HepG2 (cell line): ENCODE measurements around the gene SRP72. TPM values are rescaled to one million over a fixed set of nuclear protein-coding genes. Genes with fewer than 3 reads are reported as not detected.

Experiments used
- ARHGAP35 ChIP-seq: sonication (generic); formaldehyde crosslinking; IDR thresholded peaks from 2 replicates; pipeline ENCODE4 v1.9.0; 2022; ENCODE audit warnings: mild to moderate bottlenecking, inconsistent platforms, moderate library complexity, missing genetic modification reagents, borderline replicate concordance
- HMG20A ChIP-seq: IDR thresholded peaks from 2 replicates; pipeline ENCODE4 v1.6.1; 2016; ENCODE audit warnings: borderline replicate concordance
- NFYB ChIP-seq: sonication (generic); formaldehyde crosslinking; IDR thresholded peaks from 2 replicates; pipeline ENCODE4 v1.4.0; 2020; ENCODE audit warnings: missing genetic modification reagents
- RARA ChIP-seq: IDR thresholded peaks from 2 replicates; pipeline ENCODE4 v1.6.1; 2016; ENCODE audit warnings: missing genetic modification reagents, missing compliant biosample characterization
- REL ChIP-seq: sonication (generic); formaldehyde crosslinking; conservative IDR thresholded peaks from 2 replicates; pipeline ENCODE4 v1.8.0; 2022; ENCODE audit warnings: mild to moderate bottlenecking, missing genetic modification reagents, moderate library complexity
- TEAD3 ChIP-seq: optimal IDR thresholded peaks from 2 replicates; pipeline ENCODE3; 2016; ENCODE audit warnings: borderline replicate concordance
- ZC3H13 ChIP-seq: sonication (generic); formaldehyde crosslinking; IDR thresholded peaks from 2 replicates; pipeline ENCODE4 v1.8.1; 2023; ENCODE audit warnings: mild to moderate bottlenecking, missing genetic modification reagents, moderate library complexity
- ZFP36 ChIP-seq: fragments of 150-350 bp; IDR thresholded peaks from 2 replicates; pipeline ENCODE4 v1.6.1; 2018; ENCODE audit warnings: borderline replicate concordance, low read length, low read depth; ENCODE audit not compliant: partially characterized antibody
- ZKSCAN8 ChIP-seq: IDR thresholded peaks from 2 replicates; pipeline ENCODE4 v1.6.1; 2016; ENCODE audit warnings: borderline replicate concordance, missing genetic modification reagents, missing compliant biosample characterization
- ZNF17 ChIP-seq: sonication (generic); formaldehyde crosslinking; IDR thresholded peaks from 2 replicates; pipeline ENCODE4 v1.5.0; 2020; ENCODE audit warnings: mild to moderate bottlenecking, missing genetic modification reagents
- ZNF891 ChIP-seq: sonication (generic); formaldehyde crosslinking; IDR thresholded peaks from 2 replicates; pipeline ENCODE4 v1.5.0; 2020; ENCODE audit warnings: mild to moderate bottlenecking, missing genetic modification reagents
- polyA plus RNA-seq, 8 experiments: library from polyadenylated mRNA; depleted of rRNA in 3 of 8; stranded (reverse) in 7 of 8; unstranded in 1 of 8; fragments of >200 nt; fragmentation: Illumina TruSeq in 4 of 8; extraction: Trizol in 4 of 8; gene quantifications; 2 replicates each; pipeline versions ENCODE4 v1.2.1 to v1.2.3, GENCODE V29; 2011 to 2016; ENCODE audit warnings: low read depth in 4 of 8, missing spikeins in 1 of 8, mixed read lengths in 1 of 8; ENCODE audit not compliant: insufficient read depth in 1 of 8
- total RNA-seq, 5 experiments: library from RNA; depleted of rRNA; stranded (reverse); fragments of >200 nt; fragmentation: Illumina TruSeq; extraction: Trizol; gene quantifications; 2 replicates each; pipeline ENCODE4 v1.2.3, GENCODE V29; 2016; ENCODE audit warnings: low read depth in 1 of 5
- TF ChIP-seq, protein P1 (sequence below), 2 experiments: fragments of 450-650 bp in 1 of 2; sonication (generic) in 1 of 2; formaldehyde crosslinking in 1 of 2; IDR thresholded peaks; 2 replicates each; pipeline versions ENCODE4 v1.6.1 to v1.8.0; 2016 to 2022; ENCODE audit warnings: antibody characterized with exemption in 1 of 2, mild to moderate bottlenecking in 1 of 2, missing genetic modification reagents in 1 of 2
- TF ChIP-seq, protein P2 (sequence below): sonication (generic); formaldehyde crosslinking; IDR thresholded peaks from 2 replicates; pipeline ENCODE4 v1.4.0; 2020; ENCODE audit warnings: missing genetic modification reagents
- TF ChIP-seq, protein P3 (sequence below): sonication (generic); formaldehyde crosslinking; IDR thresholded peaks from 2 replicates; pipeline ENCODE4 v1.8.1; 2022; ENCODE audit warnings: mild to moderate bottlenecking, missing genetic modification reagents

The SRP72 gene
- total and polyA plus RNA-seq, 2 of the 13 experiments (the other 11 are each of a cell fraction or from before 2014, with no cell fraction given), result 64.9 to 75.6 TPM

DNA sequence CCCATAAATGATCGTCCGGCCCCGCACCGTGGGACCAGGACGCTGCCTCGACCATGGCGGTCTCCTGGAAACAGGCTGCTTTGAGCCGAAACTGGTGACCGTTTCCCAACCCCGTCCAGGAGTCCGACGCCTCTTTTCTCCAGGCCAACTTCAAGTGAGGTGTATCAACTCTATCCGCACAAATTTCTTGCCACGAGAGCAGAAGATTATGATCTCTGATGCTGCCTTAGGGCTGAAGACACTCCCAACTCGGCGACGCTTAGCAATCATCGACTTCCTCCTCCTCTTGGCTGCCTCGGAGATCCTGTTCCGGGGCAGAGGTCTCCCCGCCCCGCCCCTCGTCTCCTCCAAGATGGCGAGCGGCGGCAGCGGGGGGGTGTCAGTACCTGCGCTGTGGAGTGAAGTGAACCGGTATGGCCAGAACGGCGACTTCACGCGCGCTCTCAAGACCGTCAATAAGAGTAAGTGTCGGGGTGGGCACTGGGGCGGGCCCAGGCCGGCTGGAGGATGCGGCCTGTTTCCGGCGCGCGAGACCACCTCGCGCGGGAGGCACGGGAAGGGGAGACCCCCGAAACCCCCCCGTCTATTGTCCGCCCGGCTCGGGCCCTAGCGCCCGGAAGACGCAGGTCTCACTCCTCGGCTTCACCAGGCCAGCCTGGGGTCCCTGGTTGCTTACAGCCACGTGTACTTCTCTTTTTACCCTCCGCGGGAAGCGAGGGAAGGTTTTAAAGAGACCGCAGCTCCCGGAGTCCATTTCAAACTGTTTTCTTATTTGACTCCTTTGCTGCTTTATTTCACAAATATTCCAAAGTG lies at the start of gene SRP72 (continued):
- TF ChIP-seq REL (CRISPR knock-in tag) (0 out of 2 replicates have a peak, but pooled peaks have one; percentile 43), HMG20A (CRISPR knock-in tag) (no peak), ARHGAP35 (CRISPR knock-in tag) (no peak), RARA (0 out of 2 replicates have a peak, but pooled peaks have one; percentile 7), ZNF891 (peak; percentile 59), NFYB (no peak), TEAD3 (CRISPR knock-in tag) (no peak), ZC3H13 (CRISPR knock-in tag) (no peak; the same call in 1 of the 2 replicates), ZKSCAN8 (CRISPR knock-in tag) (no peak), ZFP36 (no peak), ZNF17 (CRISPR knock-in tag) (no peak)
- TF ChIP-seq, protein P1, sequence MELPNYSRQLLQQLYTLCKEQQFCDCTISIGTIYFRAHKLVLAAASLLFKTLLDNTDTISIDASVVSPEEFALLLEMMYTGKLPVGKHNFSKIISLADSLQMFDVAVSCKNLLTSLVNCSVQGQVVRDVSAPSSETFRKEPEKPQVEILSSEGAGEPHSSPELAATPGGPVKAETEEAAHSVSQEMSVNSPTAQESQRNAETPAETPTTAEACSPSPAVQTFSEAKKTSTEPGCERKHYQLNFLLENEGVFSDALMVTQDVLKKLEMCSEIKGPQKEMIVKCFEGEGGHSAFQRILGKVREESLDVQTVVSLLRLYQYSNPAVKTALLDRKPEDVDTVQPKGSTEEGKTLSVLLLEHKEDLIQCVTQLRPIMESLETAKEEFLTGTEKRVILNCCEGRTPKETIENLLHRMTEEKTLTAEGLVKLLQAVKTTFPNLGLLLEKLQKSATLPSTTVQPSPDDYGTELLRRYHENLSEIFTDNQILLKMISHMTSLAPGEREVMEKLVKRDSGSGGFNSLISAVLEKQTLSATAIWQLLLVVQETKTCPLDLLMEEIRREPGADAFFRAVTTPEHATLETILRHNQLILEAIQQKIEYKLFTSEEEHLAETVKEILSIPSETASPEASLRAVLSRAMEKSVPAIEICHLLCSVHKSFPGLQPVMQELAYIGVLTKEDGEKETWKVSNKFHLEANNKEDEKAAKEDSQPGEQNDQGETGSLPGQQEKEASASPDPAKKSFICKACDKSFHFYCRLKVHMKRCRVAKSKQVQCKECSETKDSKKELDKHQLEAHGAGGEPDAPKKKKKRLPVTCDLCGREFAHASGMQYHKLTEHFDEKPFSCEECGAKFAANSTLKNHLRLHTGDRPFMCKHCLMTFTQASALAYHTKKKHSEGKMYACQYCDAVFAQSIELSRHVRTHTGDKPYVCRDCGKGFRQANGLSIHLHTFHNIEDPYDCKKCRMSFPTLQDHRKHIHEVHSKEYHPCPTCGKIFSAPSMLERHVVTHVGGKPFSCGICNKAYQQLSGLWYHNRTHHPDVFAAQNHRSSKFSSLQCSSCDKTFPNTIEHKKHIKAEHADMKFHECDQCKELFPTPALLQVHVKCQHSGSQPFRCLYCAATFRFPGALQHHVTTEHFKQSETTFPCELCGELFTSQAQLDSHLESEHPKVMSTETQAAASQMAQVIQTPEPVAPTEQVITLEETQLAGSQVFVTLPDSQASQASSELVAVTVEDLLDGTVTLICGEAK (IDR thresholded peaks at IDR 0.05), result peak; percentile 34; the same call in 1 of the 2 replicates
- TF ChIP-seq, protein P1 (CRISPR knock-in tag; IDR thresholded peaks at IDR 0.05), result no peak
- TF ChIP-seq, protein P2, sequence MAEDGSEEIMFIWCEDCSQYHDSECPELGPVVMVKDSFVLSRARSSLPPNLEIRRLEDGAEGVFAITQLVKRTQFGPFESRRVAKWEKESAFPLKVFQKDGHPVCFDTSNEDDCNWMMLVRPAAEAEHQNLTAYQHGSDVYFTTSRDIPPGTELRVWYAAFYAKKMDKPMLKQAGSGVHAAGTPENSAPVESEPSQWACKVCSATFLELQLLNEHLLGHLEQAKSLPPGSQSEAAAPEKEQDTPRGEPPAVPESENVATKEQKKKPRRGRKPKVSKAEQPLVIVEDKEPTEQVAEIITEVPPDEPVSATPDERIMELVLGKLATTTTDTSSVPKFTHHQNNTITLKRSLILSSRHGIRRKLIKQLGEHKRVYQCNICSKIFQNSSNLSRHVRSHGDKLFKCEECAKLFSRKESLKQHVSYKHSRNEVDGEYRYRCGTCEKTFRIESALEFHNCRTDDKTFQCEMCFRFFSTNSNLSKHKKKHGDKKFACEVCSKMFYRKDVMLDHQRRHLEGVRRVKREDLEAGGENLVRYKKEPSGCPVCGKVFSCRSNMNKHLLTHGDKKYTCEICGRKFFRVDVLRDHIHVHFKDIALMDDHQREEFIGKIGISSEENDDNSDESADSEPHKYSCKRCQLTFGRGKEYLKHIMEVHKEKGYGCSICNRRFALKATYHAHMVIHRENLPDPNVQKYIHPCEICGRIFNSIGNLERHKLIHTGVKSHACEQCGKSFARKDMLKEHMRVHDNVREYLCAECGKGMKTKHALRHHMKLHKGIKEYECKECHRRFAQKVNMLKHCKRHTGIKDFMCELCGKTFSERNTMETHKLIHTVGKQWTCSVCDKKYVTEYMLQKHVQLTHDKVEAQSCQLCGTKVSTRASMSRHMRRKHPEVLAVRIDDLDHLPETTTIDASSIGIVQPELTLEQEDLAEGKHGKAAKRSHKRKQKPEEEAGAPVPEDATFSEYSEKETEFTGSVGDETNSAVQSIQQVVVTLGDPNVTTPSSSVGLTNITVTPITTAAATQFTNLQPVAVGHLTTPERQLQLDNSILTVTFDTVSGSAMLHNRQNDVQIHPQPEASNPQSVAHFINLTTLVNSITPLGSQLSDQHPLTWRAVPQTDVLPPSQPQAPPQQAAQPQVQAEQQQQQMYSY (CRISPR knock-in tag), result no peak
- TF ChIP-seq, protein P3, sequence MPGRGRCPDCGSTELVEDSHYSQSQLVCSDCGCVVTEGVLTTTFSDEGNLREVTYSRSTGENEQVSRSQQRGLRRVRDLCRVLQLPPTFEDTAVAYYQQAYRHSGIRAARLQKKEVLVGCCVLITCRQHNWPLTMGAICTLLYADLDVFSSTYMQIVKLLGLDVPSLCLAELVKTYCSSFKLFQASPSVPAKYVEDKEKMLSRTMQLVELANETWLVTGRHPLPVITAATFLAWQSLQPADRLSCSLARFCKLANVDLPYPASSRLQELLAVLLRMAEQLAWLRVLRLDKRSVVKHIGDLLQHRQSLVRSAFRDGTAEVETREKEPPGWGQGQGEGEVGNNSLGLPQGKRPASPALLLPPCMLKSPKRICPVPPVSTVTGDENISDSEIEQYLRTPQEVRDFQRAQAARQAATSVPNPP (CRISPR knock-in tag), result no peak
